CD14-positive monocyte (primary cell): ENCODE measurements around the gene TAC4. TPM values are rescaled to one million over a fixed set of nuclear protein-coding genes. Genes with fewer than 3 reads are reported as not detected.

Source experiments
- DNase-seq, 3 donors: peaks; one replicate each; pipeline ENCODE4 v3.0.0-alpha.2; 2011 to 2022
- H2AFZ ChIP-seq: 2 replicates; pipeline ENCODE4 v1.6.0; 2012; ENCODE audit warnings: mild to moderate bottlenecking, low read depth, low read length, inconsistent platforms; ENCODE audit not compliant: insufficient read depth, poor library complexity, severe bottlenecking
- H3K27ac ChIP-seq, 2 donors: 1 replicate in 1 of 2; 2 replicates in 1 of 2; pipeline ENCODE4 v1.5.1; 2012 to 2013; ENCODE audit warnings: low read length in 2 of 2, control low read depth in 1 of 2, inconsistent platforms in 1 of 2, low read depth in 1 of 2, mild to moderate bottlenecking in 1 of 2
- H3K27me3 ChIP-seq, 2 donors: one replicate each; pipeline versions ENCODE4 v1.6.0 to v1.6.1; 2011 to 2013; ENCODE audit warnings: low read length in 2 of 2; ENCODE audit not compliant: control insufficient read depth in 2 of 2, insufficient read depth in 2 of 2
- H3K36me3 ChIP-seq, 2 donors: replicated peaks in 1 of 2; 1 replicate in 1 of 2; 2 replicates in 1 of 2; pipeline versions ENCODE4 v1.5.1 to v1.6.1; 2012 to 2013; ENCODE audit warnings: low read length in 2 of 2, control low read depth in 1 of 2, inconsistent platforms in 1 of 2, mild to moderate bottlenecking in 1 of 2; ENCODE audit not compliant: insufficient read depth in 2 of 2, control insufficient read depth in 1 of 2
- H3K4me1 ChIP-seq, 2 donors: 1 replicate in 1 of 2; 2 replicates in 1 of 2; pipeline versions ENCODE4 v1.5.1 to v1.6.1; 2012 to 2013; ENCODE audit warnings: low read length in 2 of 2, control low read depth in 1 of 2, inconsistent platforms in 1 of 2, mild to moderate bottlenecking in 1 of 2, moderate library complexity in 1 of 2; ENCODE audit not compliant: insufficient read depth in 2 of 2, control insufficient read depth in 1 of 2
- H3K4me2 ChIP-seq: replicated peaks from 2 replicates; pipeline ENCODE3; 2012; ENCODE audit warnings: low read length, moderate library complexity, mild to moderate bottlenecking; ENCODE audit not compliant: poor library complexity, severe bottlenecking; ENCODE audit errors: extremely low read depth
- H3K4me3 ChIP-seq, 3 experiments: fragments of 200-600 bp in 1 of 3; sonication (generic) in 1 of 3; replicated peaks in 1 of 3; 1 replicate in 2 of 3; 2 replicates in 1 of 3; pipeline ENCODE4 v1.5.1; 2011 to 2013; ENCODE audit warnings: low read length in 3 of 3, mild to moderate bottlenecking in 3 of 3, control low read depth in 2 of 3, low read depth in 2 of 3, inconsistent platforms in 1 of 3, moderate library complexity in 1 of 3
- H3K79me2 ChIP-seq: 2 replicates; pipeline ENCODE4 v1.6.0; 2012; ENCODE audit warnings: mild to moderate bottlenecking, control low read depth, inconsistent platforms, low read length, moderate library complexity; ENCODE audit not compliant: insufficient read depth
- H3K9ac ChIP-seq: 2 replicates; pipeline ENCODE4 v1.6.0; 2017; ENCODE audit warnings: low read length, mild to moderate bottlenecking; ENCODE audit not compliant: insufficient read depth, poor library complexity, severe bottlenecking
- H3K9me3 ChIP-seq, 2 donors: replicated peaks in 1 of 2; 1 replicate in 1 of 2; 2 replicates in 1 of 2; pipeline versions ENCODE4 v1.5.1 to v1.6.1; 2012 to 2013; ENCODE audit warnings: low read length in 2 of 2, control low read depth in 1 of 2; ENCODE audit not compliant: control insufficient read depth in 1 of 2, insufficient read depth in 1 of 2
- H4K20me1 ChIP-seq: 2 replicates; pipeline ENCODE4 v1.6.0; 2012; ENCODE audit warnings: mild to moderate bottlenecking, low read length, control low read depth, moderate library complexity; ENCODE audit not compliant: insufficient read depth
- H3K27ac Mint-ChIP-seq, 7 donors: one replicate each; pipeline ENCODE4 v1.8.0; 2020; ENCODE audit warnings: mild to moderate bottlenecking in 7 of 7, mixed read lengths in 7 of 7, moderate library complexity in 6 of 7, inconsistent platforms in 2 of 7
- H3K27me3 Mint-ChIP-seq, 3 donors: one replicate each; pipeline ENCODE4 v1.8.0; 2021 to 2022; ENCODE audit warnings: low read depth in 3 of 3, mild to moderate bottlenecking in 3 of 3, mixed read lengths in 3 of 3, moderate library complexity in 3 of 3, inconsistent platforms in 1 of 3
- H3K36me3 Mint-ChIP-seq, 2 donors: one replicate each; pipeline ENCODE4 v1.8.0; 2020; ENCODE audit warnings: mixed read lengths in 2 of 2, inconsistent platforms in 1 of 2, mild to moderate bottlenecking in 1 of 2
- H3K4me1 Mint-ChIP-seq: one replicate; pipeline ENCODE4 v1.8.0; 2020; ENCODE audit warnings: mild to moderate bottlenecking, mixed read lengths
- H3K4me3 Mint-ChIP-seq, 2 donors: one replicate each; pipeline ENCODE4 v1.8.0; 2020; ENCODE audit warnings: mild to moderate bottlenecking in 2 of 2, mixed read lengths in 2 of 2, moderate library complexity in 1 of 2
- H3K9me3 Mint-ChIP-seq, 7 donors: one replicate each; pipeline ENCODE4 v1.8.0; 2020 to 2022; ENCODE audit warnings: mixed read lengths in 7 of 7, mild to moderate bottlenecking in 6 of 7, moderate library complexity in 6 of 7, inconsistent platforms in 2 of 7
- CTCF ChIP-seq: fragments of 200-600 bp; IDR thresholded peaks from one replicate; pipeline ENCODE4 v1.8.0; 2022; ENCODE audit warnings: antibody characterized with exemption, mild to moderate bottlenecking
- WGBS: methylation state at CpG from one replicate; pipeline ENCODE4 v1.1.5; 2013; ENCODE audit warnings: missing lambda C conversion rate; ENCODE audit not compliant: insufficient coverage; 5-methylcytosine and 5-hydroxymethylcytosine counted together
- intact Hi-C, 2 donors: fragments of 100-400 bp; cut with micrococcal nuclease; formaldehyde crosslinking; loops; one replicate each; pipeline versions ENCODE4 v1.15.0 to v1.15.1; 2023
- polyA plus RNA-seq, 3 donors: library from polyadenylated mRNA; depleted of rRNA in 1 of 3; unstranded in 2 of 3; stranded (reverse) in 1 of 3; fragments of 300-500 nt in 2 of 3; fragments of >200 nt in 1 of 3; fragmentation: Illumina TruSeq in 2 of 3; gene quantifications; 1 replicate in 2 of 3; 2 replicates in 1 of 3; pipeline ENCODE4 v1.2.3, GENCODE V29; 2012 to 2021

The TAC4 gene
- polyA plus RNA-seq, 3 donors, result not detected

GRCh38 chr17:49845321-49845720 lies 2.5 kb downstream of the TAC4 start:
- no CpG with 5 or more reads among the region's 3 CpGs for WGBS

GRCh38 chr17:49843774-49844350 lies 4.0 kb downstream of the TAC4 start:
- DNase-seq, result no peak
- H3K4me3 ChIP-seq, result no peak overlapping the region
- H3K4me2 ChIP-seq, result no peak overlapping the region
- Mint-ChIP-seq H3K27ac (peak overlapping the region in 2 of 7 donors; percentile 57 to 65), H3K27me3 (peaks cover 3 to 7% (median 4%) of the 10 kb centered on the region in 3 donors), H3K4me3 (no peak overlapping the region), H3K4me1 (peaks cover 34% of the 10 kb centered on the region), H3K36me3 (peaks cover 27 to 34% of the 10 kb centered on the region in 2 donors), H3K9me3 (no peaks in the 10 kb centered on the region)
- 79% methylated on average over 2 of the region's 6 CpGs for WGBS
- H3K9me3 ChIP-seq, result no peaks in the 10 kb centered on the region
- H3K4me1 ChIP-seq, result peaks cover 26 to 28% of the 10 kb centered on the region in 2 donors
- no peak overlapping the region for H2AFZ ChIP-seq
- H3K27me3 ChIP-seq, result no peaks in the 10 kb centered on the region
- no peak overlapping the region for H3K27ac ChIP-seq
- H4K20me1 ChIP-seq, result no peaks in the 10 kb centered on the region
- peaks cover 8 to 21% of the 10 kb centered on the region in 2 donors for H3K36me3 ChIP-seq
- no peaks in the 10 kb centered on the region for H3K79me2 ChIP-seq
- TF ChIP-seq CTCF, result no peak
- no peak overlapping the region for H3K9ac ChIP-seq
- intact Hi-C loops, result no loop called here

More at GRCh38 chr17:49845321-49845720, 2.5 kb downstream of the TAC4 start:
- Histone ChIP-seq H3K4me3 (no peak overlapping the region), H3K9me3 (no peaks in the 10 kb centered on the region), H3K9ac (no peak overlapping the region), H3K36me3 (peaks cover 8 to 21% of the 10 kb centered on the region in 2 donors), H3K27ac (no peak overlapping the region), H3K79me2 (no peaks in the 10 kb centered on the region), H2AFZ (no peak overlapping the region), H4K20me1 (no peaks in the 10 kb centered on the region), H3K4me1 (peaks cover 28 to 29% of the 10 kb centered on the region in 2 donors), H3K27me3 (no peaks in the 10 kb centered on the region), H3K4me2 (no peak overlapping the region)
- H3K36me3 Mint-ChIP-seq, result peaks cover 24 to 30% of the 10 kb centered on the region in 2 donors
- TF ChIP-seq CTCF, result no peak
- DNase-seq, result no peak
- peaks cover 34% of the 10 kb centered on the region for H3K4me1 Mint-ChIP-seq
- H3K27ac Mint-ChIP-seq, result peak overlapping the region in 2 of 7 donors; percentile 54 to 58
- intact Hi-C loops, result no loop called here
- H3K9me3 Mint-ChIP-seq, result no peaks in the 10 kb centered on the region
- H3K4me3 Mint-ChIP-seq, result no peak overlapping the region
- peaks cover 3 to 7% (median 6%) of the 10 kb centered on the region in 3 donors for H3K27me3 Mint-ChIP-seq
